IPS-NIHi11 (cell line): ENCODE results near the gene SLC25A47.
A peak's percentile ranks its signal among the peaks of the same experiment; 100 is the strongest.

Experiments
- DNase-seq: peaks from one replicate; pipeline ENCODE4 v3.0.0; 2012; ENCODE audit warnings: mixed read lengths, low spot score

Gene SLC25A47

GRCh38 chr14:100348784-100349685 is 25.9 kb downstream of the SLC25A47 start:
- no peak for DNase-seq

- no peak for DNase-seq
Observed at GRCh38 chr14:100350276-100350926, 27.3 kb downstream of the SLC25A47 start.

- DNase-seq = no peak
Observed at GRCh38 chr14:100350986-100351385, 27.8 kb downstream of the SLC25A47 start.

GRCh38 chr14:100358396-100358795 is 35.3 kb downstream of the SLC25A47 start:
- no peak for DNase-seq

GRCh38 chr14:100359111-100359510 is 36.0 kb downstream of the SLC25A47 start:
- DNase-seq = no peak

- DNase-seq = no peak
Observed at GRCh38 chr14:100359881-100360280, 36.7 kb downstream of the SLC25A47 start.

GRCh38 chr14:100361626-100362025 is 38.5 kb downstream of the SLC25A47 start:
- DNase-seq = no peak

- DNase-seq = no peak
Observed at GRCh38 chr14:100362311-100362927, 39.3 kb downstream of the SLC25A47 start.

GRCh38 chr14:100363053-100363452 is 39.9 kb downstream of the SLC25A47 start:
- no peak for DNase-seq

- no peak for DNase-seq
Observed at GRCh38 chr14:100364403-100364802, 41.3 kb downstream of the SLC25A47 start.

GRCh38 chr14:100365741-100366140 is 42.6 kb downstream of the SLC25A47 start:
- DNase-seq = no peak

- DNase-seq = no peak
Observed at GRCh38 chr14:100369019-100369418, 45.9 kb downstream of the SLC25A47 start.

- no peak for DNase-seq
Observed at GRCh38 chr14:100370003-100370402, 46.9 kb downstream of the SLC25A47 start.

GRCh38 chr14:100371773-100372172 is 48.6 kb downstream of the SLC25A47 start:
- no peak for DNase-seq

GRCh38 chr14:100372357-100373048 is 49.4 kb downstream of the SLC25A47 start:
- no peak for DNase-seq

GRCh38 chr14:100374270-100374669 is 51.1 kb downstream of the SLC25A47 start:
- no peak for DNase-seq

GRCh38 chr14:100374876-100375265 is 51.7 kb downstream of the SLC25A47 start:
- no peak for DNase-seq

GRCh38 chr14:100375266-100375962 is 52.3 kb downstream of the SLC25A47 start:
- DNase-seq = no peak

GRCh38 chr14:100375963-100376735 is 53.0 kb downstream of the SLC25A47 start, which contains the start of gene WDR25:
WDR25 (plus strand) TSS chr14:100376485.
- peak; percentile 94 for DNase-seq

- DNase-seq = no peak
Observed at GRCh38 chr14:100376751-100377171, 53.6 kb downstream of the SLC25A47 start.
